DND-41 (cell line): ENCODE data around the gene PPP3CA.
"Not testable (repeated sequence)": the region's sequence is repeated elsewhere in the genome, so short reads cannot be mapped to it uniquely, and the experiment has no call there.

ENCODE experiments used
- CTCF ChIP-seq: IDR thresholded peaks from 2 replicates; pipeline ENCODE4 v1.5.1; 2012; ENCODE audit warnings: borderline replicate concordance, low read length, moderate library complexity, mild to moderate bottlenecking; ENCODE audit not compliant: poor library complexity, severe bottlenecking; ENCODE audit errors: extremely low read depth
- EZH2 ChIP-seq: IDR thresholded peaks from 3 replicates; pipeline ENCODE4 v1.6.1; 2012; ENCODE audit warnings: borderline replicate concordance, low read depth, mild to moderate bottlenecking, moderate library complexity, low read length, inconsistent platforms; ENCODE audit not compliant: severe bottlenecking

GRCh38 chr4:100995002-100995401 is 352.3 kb downstream of the PPP3CA start:
- TF ChIP-seq CTCF, EZH2: not testable (repeated sequence)
